Hepatocyte (in vitro differentiated cells): Measurements from ENCODE around the gene EHD1.

Source experiments
- CTCF ChIP-seq: fragments of 200-600 bp; sonication (generic); IDR thresholded peaks from 2 replicates; pipeline ENCODE4 v1.5.1; 2016; ENCODE audit warnings: antibody characterized with exemption, mild to moderate bottlenecking; ENCODE audit not compliant: poor library complexity
- EZH2 ChIP-seq: fragments of 200-600 bp; sonication (generic); IDR thresholded peaks from 2 replicates; pipeline ENCODE4 v1.6.1; 2016; ENCODE audit warnings: antibody characterized with exemption, mild to moderate bottlenecking, borderline replicate concordance

DNA sequence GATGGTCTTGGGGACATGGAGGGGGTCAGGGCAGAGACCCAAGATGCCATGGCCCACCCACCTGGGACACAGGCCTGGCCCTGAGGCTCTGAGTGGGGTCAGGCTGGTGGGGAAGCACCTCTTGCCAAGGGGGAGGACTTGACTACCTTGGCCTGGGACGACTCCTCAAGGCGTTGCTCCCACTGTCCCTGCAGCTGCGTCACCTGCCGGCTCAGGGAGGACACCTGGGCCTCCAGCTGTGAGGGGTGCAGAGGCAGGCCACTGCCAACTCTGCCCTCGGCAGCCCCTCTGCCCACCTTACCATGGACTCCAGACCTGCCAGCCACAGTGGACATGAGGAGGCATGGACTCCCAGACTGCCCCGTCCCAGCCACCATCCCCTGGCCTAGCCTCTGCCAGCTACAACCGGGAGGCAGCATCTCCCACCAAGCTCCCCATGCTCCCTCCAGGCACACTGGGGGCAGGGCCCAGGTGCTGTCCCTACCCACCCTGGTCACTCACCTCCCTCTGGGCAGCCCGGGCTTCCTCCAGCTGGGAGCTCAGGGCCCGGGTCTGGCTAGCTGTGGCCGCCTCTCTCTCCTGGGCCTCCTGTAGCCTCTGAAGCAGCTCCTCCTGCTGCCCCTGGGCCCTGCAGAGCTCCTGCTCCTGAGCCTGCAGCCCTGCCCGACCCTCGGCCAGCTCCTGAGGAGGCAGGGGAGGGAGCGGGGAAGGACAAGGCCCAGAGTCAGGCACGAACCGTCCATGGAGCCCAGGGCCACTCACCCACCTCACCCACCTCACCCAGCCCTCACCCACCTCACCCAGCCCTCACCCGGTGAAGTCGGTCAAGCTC lies 42.6 kb downstream of the EHD1 start:
- TF ChIP-seq CTCF (no peak), EZH2 (no peak)
